Measurements from ENCODE around the gene CCDC170. TPM values are rescaled to one million over a fixed set of nuclear protein-coding genes. Genes with fewer than 3 reads are reported as not detected.
A peak's percentile ranks its signal among the peaks of the same experiment; 100 is the strongest.
"Not testable (repeated sequence)": the region's sequence is repeated elsewhere in the genome, so short reads cannot be mapped to it uniquely, and the experiment has no call there.

The CCDC170 gene
- 0.06 TPM in 1 of 2 replicates, not detected in the other for total RNA-seq (2014; rRNA removed)
- 0.07 TPM for polyA plus RNA-seq (2012)

- peak; percentile 19 for DNase-seq (ENCODE audit: low read depth)
Observed at GRCh38 chr6:151493804-151494234, at the start of gene CCDC170. TSS of gene CCDC170 (plus strand) at chr6:151494017. CDS start at chr6:151494129, 112 bp downstream.

- DNase-seq (ENCODE audit: low read depth), result peak; percentile 28
Observed at GRCh38 chr6:151445482-151445881, 48.3 kb upstream of the CCDC170 start.

GRCh38 chr6:151447237-151447636, 46.6 kb upstream of the CCDC170 start:
- no peak for DNase-seq (ENCODE audit: low read depth)

GRCh38 chr6:151448623-151449022, 45.2 kb upstream of the CCDC170 start:
- DNase-seq (ENCODE audit: low read depth), result no peak

- DNase-seq (ENCODE audit: low read depth), result not testable (repeated sequence)
Observed at GRCh38 chr6:151450928-151451327, 42.9 kb upstream of the CCDC170 start.

GRCh38 chr6:151451417-151451949, 42.3 kb upstream of the CCDC170 start:
- DNase-seq (ENCODE audit: low read depth), result no peak

GRCh38 chr6:151451950-151452749, 41.7 kb upstream of the CCDC170 start, which contains the start of gene RMND1:
TSS of gene RMND1 (minus strand) at chr6:151452126. CDS start at chr6:151445811, 6,315 bp downstream.
- peak; percentile 100 for DNase-seq (ENCODE audit: low read depth)

GRCh38 chr6:151452750-151453427, 40.9 kb upstream of the CCDC170 start:
- DNase-seq (ENCODE audit: low read depth), result no peak

- DNase-seq (ENCODE audit: low read depth), result not testable (repeated sequence)
Observed at GRCh38 chr6:151455751-151456398, 37.9 kb upstream of the CCDC170 start.

- no peak for DNase-seq (ENCODE audit: low read depth)
Observed at GRCh38 chr6:151461673-151462072, 32.1 kb upstream of the CCDC170 start.

- DNase-seq (ENCODE audit: low read depth), result no peak
Observed at GRCh38 chr6:151464702-151465101, 29.1 kb upstream of the CCDC170 start.

GRCh38 chr6:151475653-151476523, 17.9 kb upstream of the CCDC170 start:
- peak; percentile 57 for DNase-seq (ENCODE audit: low read depth)

- no peak for DNase-seq (ENCODE audit: low read depth)
Observed at GRCh38 chr6:151477726-151478125, 16.1 kb upstream of the CCDC170 start.

- no peak for DNase-seq (ENCODE audit: low read depth)
Observed at GRCh38 chr6:151478670-151479069, 15.1 kb upstream of the CCDC170 start.

- DNase-seq (ENCODE audit: low read depth), result no peak
Observed at GRCh38 chr6:151481786-151482185, 12.0 kb upstream of the CCDC170 start.

GRCh38 chr6:151482290-151482689, 11.5 kb upstream of the CCDC170 start:
- no peak for DNase-seq (ENCODE audit: low read depth)

GRCh38 chr6:151483994-151484393, 9.8 kb upstream of the CCDC170 start:
- no peak for DNase-seq (ENCODE audit: low read depth)

- no peak for DNase-seq (ENCODE audit: low read depth)
Observed at GRCh38 chr6:151488226-151488625, 5.6 kb upstream of the CCDC170 start.

- no peak for DNase-seq (ENCODE audit: low read depth)
Observed at GRCh38 chr6:151490996-151491395, 2.8 kb upstream of the CCDC170 start.

- no peak for DNase-seq (ENCODE audit: low read depth)
Observed at GRCh38 chr6:151493161-151493803, 535 bp upstream of the CCDC170 start.
